Bronchial epithelial cell (primary cell): ENCODE measurements around the gene OPN4. TPM values are rescaled to one million over a fixed set of nuclear protein-coding genes. Genes with fewer than 3 reads are reported as not detected.

Experiments
- DNase-seq: peaks from one replicate; pipeline ENCODE4 v3.0.0-alpha.2; 2010; ENCODE audit warnings: low read depth
- FAIRE-seq: peaks from 2 replicates; lab custom pipeline; 2011; peaks lifted over from hg19 to GRCh38; lab: Jason Lieb, UNC
- H3K27me3 ChIP-seq: 2 replicates; pipeline ENCODE4 v1.5.1; 2011; ENCODE audit warnings: low read length; ENCODE audit not compliant: control insufficient read depth, insufficient read depth
- H3K36me3 ChIP-seq: 2 replicates; pipeline ENCODE4 v1.5.1; 2011; ENCODE audit warnings: low read length; ENCODE audit not compliant: control insufficient read depth, insufficient read depth
- H3K4me3 ChIP-seq: 2 replicates; pipeline ENCODE4 v1.5.1; 2011; ENCODE audit warnings: mild to moderate bottlenecking, low read depth, low read length, control low read depth
- total RNA-seq: library from RNA; depleted of rRNA; stranded (reverse); fragments of >200 nt; gene quantifications from 2 replicates; pipeline ENCODE4 v1.2.1, GENCODE V29; 2014
- TF ChIP-seq, protein P1 (sequence below): IDR thresholded peaks from 2 replicates; pipeline ENCODE4 v1.5.1; 2011; ENCODE audit warnings: mild to moderate bottlenecking, moderate library complexity, low read length, control low read depth, inconsistent platforms; ENCODE audit not compliant: insufficient read depth, severe bottlenecking

OPN4 gene
- total RNA-seq, 1 donor from 2014 or later = not detected

DNA sequence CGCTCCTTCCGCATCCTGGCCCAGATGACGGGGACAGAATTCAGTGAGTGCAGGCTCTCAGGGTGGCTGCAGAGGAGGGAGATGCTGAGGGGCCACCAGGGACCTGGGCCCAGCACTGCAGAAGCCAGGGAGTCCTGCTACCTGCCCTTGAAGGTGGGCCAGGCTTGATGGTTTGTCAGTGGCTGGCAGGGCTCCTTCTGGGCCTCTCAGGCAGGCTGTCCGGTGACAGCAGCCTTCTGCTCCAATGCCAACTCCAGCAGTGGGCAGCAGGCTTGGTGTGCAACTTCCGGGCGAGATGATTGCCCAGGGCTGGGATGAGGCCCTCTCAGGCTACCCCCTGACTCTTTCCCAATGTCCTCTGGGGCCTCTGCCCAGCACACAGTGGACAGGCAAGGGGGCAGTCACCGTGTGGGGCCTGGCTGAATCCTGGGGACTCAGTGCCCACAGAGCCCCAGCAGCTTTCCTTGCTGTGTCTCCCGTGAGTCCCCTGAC is 37.7 kb downstream of the OPN4 start:
- no peaks in the 10 kb centered on the region for H3K36me3 ChIP-seq
- H3K4me3 ChIP-seq = no peak overlapping the region
- H3K27me3 ChIP-seq = peaks cover 2% of the 10 kb centered on the region
- DNase-seq (no peak), FAIRE-seq (no peak)
- TF ChIP-seq, protein P1, sequence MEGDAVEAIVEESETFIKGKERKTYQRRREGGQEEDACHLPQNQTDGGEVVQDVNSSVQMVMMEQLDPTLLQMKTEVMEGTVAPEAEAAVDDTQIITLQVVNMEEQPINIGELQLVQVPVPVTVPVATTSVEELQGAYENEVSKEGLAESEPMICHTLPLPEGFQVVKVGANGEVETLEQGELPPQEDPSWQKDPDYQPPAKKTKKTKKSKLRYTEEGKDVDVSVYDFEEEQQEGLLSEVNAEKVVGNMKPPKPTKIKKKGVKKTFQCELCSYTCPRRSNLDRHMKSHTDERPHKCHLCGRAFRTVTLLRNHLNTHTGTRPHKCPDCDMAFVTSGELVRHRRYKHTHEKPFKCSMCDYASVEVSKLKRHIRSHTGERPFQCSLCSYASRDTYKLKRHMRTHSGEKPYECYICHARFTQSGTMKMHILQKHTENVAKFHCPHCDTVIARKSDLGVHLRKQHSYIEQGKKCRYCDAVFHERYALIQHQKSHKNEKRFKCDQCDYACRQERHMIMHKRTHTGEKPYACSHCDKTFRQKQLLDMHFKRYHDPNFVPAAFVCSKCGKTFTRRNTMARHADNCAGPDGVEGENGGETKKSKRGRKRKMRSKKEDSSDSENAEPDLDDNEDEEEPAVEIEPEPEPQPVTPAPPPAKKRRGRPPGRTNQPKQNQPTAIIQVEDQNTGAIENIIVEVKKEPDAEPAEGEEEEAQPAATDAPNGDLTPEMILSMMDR = no peak

DNA sequence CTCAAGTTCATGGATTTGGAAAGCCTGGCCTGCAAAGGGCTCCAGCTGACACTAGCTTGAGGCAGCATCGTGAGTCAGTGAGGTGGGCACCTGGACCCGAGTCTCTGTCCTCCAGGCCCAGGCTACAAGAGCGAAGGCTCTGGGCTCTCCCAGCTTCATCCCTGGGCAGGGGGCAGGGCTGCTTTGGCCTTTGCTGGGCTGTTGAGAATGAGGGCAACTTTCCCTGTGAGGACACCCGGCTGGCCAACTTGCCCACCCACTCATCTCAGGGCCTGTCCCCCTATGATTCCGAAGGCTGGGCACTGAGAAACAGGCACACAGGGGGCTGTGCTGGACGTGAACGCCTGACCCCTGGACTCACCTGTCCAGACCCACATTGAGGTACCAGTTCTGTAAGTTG is 38.3 kb downstream of the OPN4 start:
- FAIRE-seq = no peak
- Histone ChIP-seq H3K4me3 (no peak overlapping the region), H3K36me3 (no peaks in the 10 kb centered on the region), H3K27me3 (peaks cover 2% of the 10 kb centered on the region)
- TF ChIP-seq, protein P1 = no peak
- DNase-seq = no peak

DNA sequence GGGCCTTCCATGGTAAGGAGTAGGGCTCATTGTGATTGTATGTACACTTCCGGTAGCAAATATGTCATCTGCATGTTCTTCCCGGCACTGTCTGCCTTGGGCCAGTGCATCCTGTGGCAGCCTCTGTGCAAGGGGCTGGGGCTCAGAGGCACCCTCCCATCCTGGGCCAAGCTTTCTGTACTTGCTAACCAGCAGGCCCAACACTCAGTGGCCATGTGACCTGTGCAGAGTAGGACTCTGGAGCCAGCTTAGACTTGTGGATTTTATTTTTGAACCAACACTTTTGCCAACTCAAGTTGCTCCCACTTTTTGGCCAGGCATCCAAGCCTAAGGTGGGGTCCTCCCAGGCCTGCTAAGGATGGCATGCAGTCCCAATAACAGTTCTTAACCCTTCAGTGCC is 38.9 kb downstream of the OPN4 start:
- H3K4me3 ChIP-seq = no peak overlapping the region
- DNase-seq (no peak), FAIRE-seq (no peak)
- TF ChIP-seq, protein P1 = no peak
- no peaks in the 10 kb centered on the region for H3K36me3 ChIP-seq
- peaks cover 2% of the 10 kb centered on the region for H3K27me3 ChIP-seq

DNA sequence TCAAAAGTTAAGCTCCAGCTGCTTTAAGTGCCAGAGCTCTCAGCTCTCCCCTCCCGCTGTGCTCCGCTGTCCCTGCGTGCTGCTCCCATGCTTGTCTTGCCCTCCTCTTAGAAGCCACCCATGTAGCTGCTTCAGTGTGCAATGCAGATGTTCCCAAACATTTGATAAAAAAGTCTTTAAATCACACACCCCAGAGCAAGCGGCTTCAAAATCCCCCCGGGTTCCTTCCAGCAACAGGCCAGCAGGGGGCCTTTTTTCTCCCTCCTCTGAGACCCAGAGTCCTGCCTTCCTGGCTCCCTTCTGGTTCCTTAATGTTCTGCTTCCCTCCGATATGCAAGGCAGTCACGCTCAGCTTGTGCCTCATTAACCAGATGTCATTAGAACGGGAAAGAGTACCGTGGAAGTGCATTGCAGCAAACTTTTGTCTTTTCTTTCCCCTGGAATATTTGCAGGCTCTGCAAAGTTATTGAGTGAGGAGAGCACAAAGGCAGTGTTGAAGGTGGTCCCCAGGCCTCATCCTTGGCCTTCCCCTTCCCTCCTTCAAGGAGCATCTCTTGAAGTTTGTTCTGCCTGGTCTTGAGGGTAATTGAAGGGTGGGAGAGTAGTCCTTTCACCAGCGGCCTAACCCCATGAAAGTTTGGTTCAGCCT is 39.5 kb downstream of the OPN4 start:
- DNase-seq (peak; percentile 24), FAIRE-seq (no peak)
- TF ChIP-seq, protein P1 = peak; percentile 72
- Histone ChIP-seq H3K36me3 (no peaks in the 10 kb centered on the region), H3K27me3 (peaks cover 2% of the 10 kb centered on the region), H3K4me3 (no peak overlapping the region)

DNA sequence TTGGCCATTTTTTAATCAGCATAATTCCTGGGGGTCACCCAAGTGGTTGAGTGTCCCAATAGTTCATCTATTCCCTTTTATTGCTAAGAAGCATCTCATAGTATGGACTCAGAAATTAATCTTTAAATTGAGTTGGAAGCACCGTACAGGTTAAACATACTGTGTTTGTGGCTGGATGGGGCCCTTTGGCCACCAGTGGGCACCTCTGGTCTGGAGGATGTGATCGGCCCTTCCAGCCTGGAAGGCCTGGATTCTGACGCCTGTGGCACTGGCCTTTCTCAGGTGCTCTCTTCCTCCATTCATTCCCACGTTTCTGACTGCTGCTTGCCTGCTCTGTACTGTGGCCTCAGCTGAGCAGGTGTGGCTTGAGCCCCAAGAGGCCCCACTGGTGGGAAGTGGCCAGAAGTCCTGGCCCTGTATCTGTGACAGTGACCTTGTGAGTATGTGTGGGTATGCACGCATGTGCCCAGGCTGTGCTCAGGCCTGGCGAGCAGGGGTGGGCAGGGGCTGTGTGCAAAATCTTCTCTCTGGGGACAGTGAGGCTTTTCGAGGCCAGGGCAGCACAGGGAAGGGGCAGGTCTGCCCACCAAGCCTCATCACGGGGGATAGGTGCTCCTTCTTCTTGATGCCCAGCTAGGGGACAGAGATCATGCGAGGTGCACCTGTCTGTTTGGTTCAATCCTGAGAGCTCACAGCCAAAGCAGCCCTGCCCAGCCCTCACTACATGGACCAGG is 44.0 kb downstream of the OPN4 start:
- Histone ChIP-seq H3K4me3 (no peak overlapping the region), H3K36me3 (no peaks in the 10 kb centered on the region), H3K27me3 (no peaks in the 10 kb centered on the region)
- no peak for FAIRE-seq
- DNase-seq = no peak
- TF ChIP-seq, protein P1 = no peak
